ENCODE results near the gene ARMC9.

DNA sequence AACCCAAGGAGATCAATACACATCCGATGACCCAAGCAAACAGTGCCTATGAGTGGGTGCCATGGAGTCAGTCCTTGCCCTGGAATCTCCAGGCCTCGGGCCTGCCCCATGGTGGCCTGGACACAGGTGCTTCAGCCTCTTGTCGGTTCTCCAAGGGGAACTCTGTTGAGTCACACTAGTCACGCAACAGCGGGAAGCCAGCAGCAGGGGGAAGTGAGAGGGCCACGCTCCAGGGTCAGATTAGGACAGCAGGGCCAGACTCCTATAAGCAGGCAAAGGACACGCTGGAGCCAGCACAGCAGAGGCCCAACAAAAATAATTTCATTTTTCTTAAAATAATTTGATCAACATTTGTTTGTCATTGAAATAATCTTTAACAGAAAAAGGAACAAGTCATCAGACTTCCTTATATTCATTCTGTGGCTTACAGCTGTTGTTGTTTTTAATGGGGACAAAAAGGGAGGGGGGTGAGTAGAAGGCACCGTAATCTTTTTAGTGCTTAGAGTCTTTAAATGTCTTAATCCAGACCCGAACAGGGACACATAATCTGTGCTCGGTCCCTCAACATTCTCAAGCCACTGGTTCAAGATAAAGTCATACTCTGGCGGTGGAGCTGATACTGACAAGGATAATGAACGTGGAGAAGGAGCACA, 16.4 kb upstream of the ARMC9 start:
- TF ChIP-seq, protein P1, sequence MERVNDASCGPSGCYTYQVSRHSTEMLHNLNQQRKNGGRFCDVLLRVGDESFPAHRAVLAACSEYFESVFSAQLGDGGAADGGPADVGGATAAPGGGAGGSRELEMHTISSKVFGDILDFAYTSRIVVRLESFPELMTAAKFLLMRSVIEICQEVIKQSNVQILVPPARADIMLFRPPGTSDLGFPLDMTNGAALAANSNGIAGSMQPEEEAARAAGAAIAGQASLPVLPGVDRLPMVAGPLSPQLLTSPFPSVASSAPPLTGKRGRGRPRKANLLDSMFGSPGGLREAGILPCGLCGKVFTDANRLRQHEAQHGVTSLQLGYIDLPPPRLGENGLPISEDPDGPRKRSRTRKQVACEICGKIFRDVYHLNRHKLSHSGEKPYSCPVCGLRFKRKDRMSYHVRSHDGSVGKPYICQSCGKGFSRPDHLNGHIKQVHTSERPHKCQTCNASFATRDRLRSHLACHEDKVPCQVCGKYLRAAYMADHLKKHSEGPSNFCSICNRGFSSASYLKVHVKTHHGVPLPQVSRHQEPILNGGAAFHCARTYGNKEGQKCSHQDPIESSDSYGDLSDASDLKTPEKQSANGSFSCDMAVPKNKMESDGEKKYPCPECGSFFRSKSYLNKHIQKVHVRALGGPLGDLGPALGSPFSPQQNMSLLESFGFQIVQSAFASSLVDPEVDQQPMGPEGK (CRISPR knock-in tag; IDR thresholded peaks at IDR 0.05; ENCODE audit: borderline replicate concordance) = no peak
- no peak for TF ChIP-seq CREB5 (CRISPR knock-in tag; IDR thresholded peaks at IDR 0.05; ENCODE audit: low read depth)
- TF ChIP-seq ZFP30 (CRISPR knock-in tag; IDR thresholded peaks at IDR 0.05) = no peak
- no peak for TF ChIP-seq ZNF8 (CRISPR knock-in tag; IDR thresholded peaks at IDR 0.05)
- TF ChIP-seq CSDC2 (CRISPR knock-in tag; IDR thresholded peaks at IDR 0.05) = no peak
- TF ChIP-seq ESRRG (CRISPR knock-in tag; IDR thresholded peaks at IDR 0.05) = no peak
- peak; percentile 82; the same call in 1 of the 2 replicates for TF ChIP-seq SNAI2 (CRISPR knock-in tag; IDR thresholded peaks at IDR 0.05)
- no peak for TF ChIP-seq ARNTL (CRISPR knock-in tag; IDR thresholded peaks at IDR 0.05; ENCODE audit: borderline replicate concordance, low read depth)
- no peak for TF ChIP-seq RARB (CRISPR knock-in tag; IDR thresholded peaks at IDR 0.05)
- no peak for TF ChIP-seq TSHZ2 (CRISPR knock-in tag; IDR thresholded peaks at IDR 0.05)
- TF ChIP-seq OSR1 (CRISPR knock-in tag; IDR thresholded peaks at IDR 0.05) = no peak
- no peak for TF ChIP-seq ISL1 (CRISPR knock-in tag; IDR thresholded peaks at IDR 0.05)
- TF ChIP-seq, protein P2, sequence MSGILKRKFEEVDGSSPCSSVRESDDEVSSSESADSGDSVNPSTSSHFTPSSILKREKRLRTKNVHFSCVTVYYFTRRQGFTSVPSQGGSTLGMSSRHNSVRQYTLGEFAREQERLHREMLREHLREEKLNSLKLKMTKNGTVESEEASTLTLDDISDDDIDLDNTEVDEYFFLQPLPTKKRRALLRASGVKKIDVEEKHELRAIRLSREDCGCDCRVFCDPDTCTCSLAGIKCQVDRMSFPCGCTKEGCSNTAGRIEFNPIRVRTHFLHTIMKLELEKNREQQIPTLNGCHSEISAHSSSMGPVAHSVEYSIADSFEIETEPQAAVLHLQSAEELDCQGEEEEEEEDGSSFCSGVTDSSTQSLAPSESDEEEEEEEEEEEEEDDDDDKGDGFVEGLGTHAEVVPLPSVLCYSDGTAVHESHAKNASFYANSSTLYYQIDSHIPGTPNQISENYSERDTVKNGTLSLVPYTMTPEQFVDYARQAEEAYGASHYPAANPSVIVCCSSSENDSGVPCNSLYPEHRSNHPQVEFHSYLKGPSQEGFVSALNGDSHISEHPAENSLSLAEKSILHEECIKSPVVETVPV (CRISPR knock-in tag; IDR thresholded peaks at IDR 0.05) = no peak
